ENCODE results near the gene ORC4. TPM values are rescaled to one million over a fixed set of nuclear protein-coding genes. Genes with fewer than 3 reads are reported as not detected.

ORC4 gene
- polyA plus RNA-seq, 1 experiment, result 12.7 TPM

- POLR2A ChIA-PET, result no interaction called here
- Histone ChIP-seq H3K36me3 (ENCODE audit: control insufficient read depth, insufficient read depth, low read length) (no peaks in the 10 kb centered on the region), H3K27me3 (ENCODE audit: control insufficient read depth, insufficient read depth, low read length) (no peaks in the 10 kb centered on the region), H3K4me3 (ENCODE audit: low read depth, low read length) (no peak overlapping the region)
- TF ChIP-seq CTCF (IDR thresholded peaks at IDR 0.05; ENCODE audit: insufficient read depth, low read depth, low read length), result no peak
- DNase-seq (ENCODE audit: low read depth), result no peak
- CTCF ChIA-PET, result no interaction called here
These were observed 21.7 kb upstream of the ORC4 start for GRCh38 chr2:148042219-148042618.

GRCh38 chr2:148039783-148040182 lies 19.2 kb upstream of the ORC4 start:
- no peak for TF ChIP-seq CTCF (IDR thresholded peaks at IDR 0.05; ENCODE audit: insufficient read depth, low read depth, low read length)
- ChIA-PET POLR2A (no interaction called here), CTCF (no interaction called here)
- DNase-seq (ENCODE audit: low read depth), result no peak
- Histone ChIP-seq H3K36me3 (ENCODE audit: control insufficient read depth, insufficient read depth, low read length) (no peaks in the 10 kb centered on the region), H3K27me3 (ENCODE audit: control insufficient read depth, insufficient read depth, low read length) (no peaks in the 10 kb centered on the region), H3K4me3 (ENCODE audit: low read depth, low read length) (no peak overlapping the region)

GRCh38 chr2:148032215-148032614 lies 11.7 kb upstream of the ORC4 start:
- Histone ChIP-seq H3K4me3 (ENCODE audit: low read depth, low read length) (no peak overlapping the region), H3K36me3 (ENCODE audit: control insufficient read depth, insufficient read depth, low read length) (no peaks in the 10 kb centered on the region), H3K27me3 (ENCODE audit: control insufficient read depth, insufficient read depth, low read length) (no peaks in the 10 kb centered on the region)
- no peak for DNase-seq (ENCODE audit: low read depth)
- ChIA-PET POLR2A (no interaction called here), CTCF (no interaction called here)
- TF ChIP-seq CTCF (IDR thresholded peaks at IDR 0.05; ENCODE audit: insufficient read depth, low read depth, low read length), result no peak

- DNase-seq (ENCODE audit: low read depth), result no peak
- no peak for TF ChIP-seq CTCF (IDR thresholded peaks at IDR 0.05; ENCODE audit: insufficient read depth, low read depth, low read length)
- H3K4me3 ChIP-seq (ENCODE audit: low read depth, low read length), result no peak overlapping the region
- CTCF ChIA-PET, result no interaction called here
- no peaks in the 10 kb centered on the region for H3K27me3 ChIP-seq (ENCODE audit: control insufficient read depth, insufficient read depth, low read length)
- POLR2A ChIA-PET, result no interaction called here
- no peaks in the 10 kb centered on the region for H3K36me3 ChIP-seq (ENCODE audit: control insufficient read depth, insufficient read depth, low read length)
These were observed 10.6 kb upstream of the ORC4 start for GRCh38 chr2:148031152-148031551.

GRCh38 chr2:148028781-148029180 lies 8.2 kb upstream of the ORC4 start:
- ChIA-PET CTCF (interaction anchor here (1.1 kb wide), 1 partner anchor 9 kb away, joined by 3 read pairs; no protein-coding TSS in a partner anchor), POLR2A (no interaction called here)
- Histone ChIP-seq H3K36me3 (ENCODE audit: control insufficient read depth, insufficient read depth, low read length) (no peaks in the 10 kb centered on the region), H3K27me3 (ENCODE audit: control insufficient read depth, insufficient read depth, low read length) (no peaks in the 10 kb centered on the region), H3K4me3 (ENCODE audit: low read depth, low read length) (no peak overlapping the region)
- no peak for DNase-seq (ENCODE audit: low read depth)
- TF ChIP-seq CTCF (IDR thresholded peaks at IDR 0.05; ENCODE audit: insufficient read depth, low read depth, low read length), result no peak

All from BJ (cell line).